K562 (cell line): ENCODE measurements around the gene PDE6D.

Source experiments
- TF ChIP-seq, protein P1 (sequence below): sonication (generic); formaldehyde crosslinking; IDR thresholded peaks from 2 replicates; pipeline ENCODE4 v1.8.0; 2022; ENCODE audit warnings: mild to moderate bottlenecking, missing genetic modification reagents
- TF ChIP-seq, protein P2 (sequence below): fragments of 450-650 bp; IDR thresholded peaks from 2 replicates; pipeline ENCODE4 v1.7.1; 2018; ENCODE audit warnings: mild to moderate bottlenecking, low read depth; ENCODE audit not compliant: partially characterized antibody

DNA sequence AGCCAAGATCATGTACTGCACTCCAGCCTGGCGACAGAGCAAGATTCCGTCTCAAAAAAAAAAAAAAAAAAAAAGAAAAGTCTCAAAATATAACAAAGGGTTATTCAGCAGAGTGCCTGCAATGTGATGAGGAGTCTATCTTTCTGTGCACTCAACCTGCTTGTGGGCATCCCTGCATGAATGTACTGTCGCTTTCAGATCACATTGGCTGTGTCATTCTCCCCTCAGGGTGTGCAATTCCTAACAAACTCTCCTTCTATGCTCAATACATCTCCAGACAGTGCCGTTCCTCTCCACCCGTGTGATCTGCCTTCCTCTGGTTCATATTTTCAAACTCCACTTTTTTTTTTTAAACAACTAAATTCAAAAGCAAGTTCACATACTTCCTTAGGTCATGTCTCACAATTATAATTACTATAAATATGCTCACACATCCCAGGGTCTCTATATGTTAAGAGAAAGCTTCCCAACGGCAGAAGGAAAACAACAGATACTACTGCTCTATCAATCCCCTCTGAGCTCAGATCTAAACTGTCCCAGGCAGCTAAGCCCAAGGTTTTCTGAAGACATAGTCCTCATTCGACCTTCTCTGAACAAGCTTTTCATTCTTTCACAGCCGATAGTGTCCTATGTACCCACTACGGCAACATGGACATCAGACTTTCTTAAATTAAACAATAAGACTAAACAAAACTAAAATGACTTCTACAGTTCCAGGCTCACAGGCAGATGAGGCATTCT is 37.5 kb downstream of the PDE6D start:
- TF ChIP-seq, protein P1, sequence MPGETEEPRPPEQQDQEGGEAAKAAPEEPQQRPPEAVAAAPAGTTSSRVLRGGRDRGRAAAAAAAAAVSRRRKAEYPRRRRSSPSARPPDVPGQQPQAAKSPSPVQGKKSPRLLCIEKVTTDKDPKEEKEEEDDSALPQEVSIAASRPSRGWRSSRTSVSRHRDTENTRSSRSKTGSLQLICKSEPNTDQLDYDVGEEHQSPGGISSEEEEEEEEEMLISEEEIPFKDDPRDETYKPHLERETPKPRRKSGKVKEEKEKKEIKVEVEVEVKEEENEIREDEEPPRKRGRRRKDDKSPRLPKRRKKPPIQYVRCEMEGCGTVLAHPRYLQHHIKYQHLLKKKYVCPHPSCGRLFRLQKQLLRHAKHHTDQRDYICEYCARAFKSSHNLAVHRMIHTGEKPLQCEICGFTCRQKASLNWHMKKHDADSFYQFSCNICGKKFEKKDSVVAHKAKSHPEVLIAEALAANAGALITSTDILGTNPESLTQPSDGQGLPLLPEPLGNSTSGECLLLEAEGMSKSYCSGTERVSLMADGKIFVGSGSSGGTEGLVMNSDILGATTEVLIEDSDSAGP (CRISPR knock-in tag), result no peak
- TF ChIP-seq, protein P2, sequence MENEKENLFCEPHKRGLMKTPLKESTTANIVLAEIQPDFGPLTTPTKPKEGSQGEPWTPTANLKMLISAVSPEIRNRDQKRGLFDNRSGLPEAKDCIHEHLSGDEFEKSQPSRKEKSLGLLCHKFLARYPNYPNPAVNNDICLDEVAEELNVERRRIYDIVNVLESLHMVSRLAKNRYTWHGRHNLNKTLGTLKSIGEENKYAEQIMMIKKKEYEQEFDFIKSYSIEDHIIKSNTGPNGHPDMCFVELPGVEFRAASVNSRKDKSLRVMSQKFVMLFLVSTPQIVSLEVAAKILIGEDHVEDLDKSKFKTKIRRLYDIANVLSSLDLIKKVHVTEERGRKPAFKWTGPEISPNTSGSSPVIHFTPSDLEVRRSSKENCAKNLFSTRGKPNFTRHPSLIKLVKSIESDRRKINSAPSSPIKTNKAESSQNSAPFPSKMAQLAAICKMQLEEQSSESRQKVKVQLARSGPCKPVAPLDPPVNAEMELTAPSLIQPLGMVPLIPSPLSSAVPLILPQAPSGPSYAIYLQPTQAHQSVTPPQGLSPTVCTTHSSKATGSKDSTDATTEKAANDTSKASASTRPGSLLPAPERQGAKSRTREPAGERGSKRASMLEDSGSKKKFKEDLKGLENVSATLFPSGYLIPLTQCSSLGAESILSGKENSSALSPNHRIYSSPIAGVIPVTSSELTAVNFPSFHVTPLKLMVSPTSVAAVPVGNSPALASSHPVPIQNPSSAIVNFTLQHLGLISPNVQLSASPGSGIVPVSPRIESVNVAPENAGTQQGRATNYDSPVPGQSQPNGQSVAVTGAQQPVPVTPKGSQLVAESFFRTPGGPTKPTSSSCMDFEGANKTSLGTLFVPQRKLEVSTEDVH, result no peak
